GM12875 (cell line): ENCODE data around the gene KCNC1.

Source experiments
- H3K4me3 ChIP-seq: one replicate; pipeline ENCODE4 v1.5.1; 2011; ENCODE audit warnings: low read depth, low read length, control low read depth
- TF ChIP-seq, protein P1 (sequence below): IDR thresholded peaks from 2 replicates; pipeline ENCODE4 v1.5.1; 2011; ENCODE audit warnings: low read depth, mild to moderate bottlenecking, control low read depth, inconsistent platforms, low read length, moderate library complexity, borderline replicate concordance; ENCODE audit not compliant: insufficient read depth

Gene KCNC1

DNA sequence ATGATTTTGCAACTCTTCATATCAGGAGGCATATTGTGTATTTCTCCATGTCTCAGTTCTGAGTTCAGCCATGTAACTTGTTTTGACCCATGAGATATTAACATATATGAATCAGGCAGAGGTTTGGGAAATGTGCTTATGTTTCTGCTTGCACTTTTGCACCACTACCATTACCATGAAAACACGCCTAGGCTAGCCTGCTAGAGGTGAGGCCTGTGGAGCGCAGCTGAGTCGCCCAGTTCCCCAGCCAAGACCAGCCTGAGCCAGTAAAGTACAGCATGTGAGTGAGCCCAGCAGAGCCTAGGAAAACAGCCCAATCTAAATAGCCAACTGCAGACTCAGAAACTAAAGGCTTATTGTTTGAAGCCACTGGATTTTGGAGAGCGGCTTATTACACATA is 33.6 kb upstream of the KCNC1 start:
- TF ChIP-seq, protein P1, sequence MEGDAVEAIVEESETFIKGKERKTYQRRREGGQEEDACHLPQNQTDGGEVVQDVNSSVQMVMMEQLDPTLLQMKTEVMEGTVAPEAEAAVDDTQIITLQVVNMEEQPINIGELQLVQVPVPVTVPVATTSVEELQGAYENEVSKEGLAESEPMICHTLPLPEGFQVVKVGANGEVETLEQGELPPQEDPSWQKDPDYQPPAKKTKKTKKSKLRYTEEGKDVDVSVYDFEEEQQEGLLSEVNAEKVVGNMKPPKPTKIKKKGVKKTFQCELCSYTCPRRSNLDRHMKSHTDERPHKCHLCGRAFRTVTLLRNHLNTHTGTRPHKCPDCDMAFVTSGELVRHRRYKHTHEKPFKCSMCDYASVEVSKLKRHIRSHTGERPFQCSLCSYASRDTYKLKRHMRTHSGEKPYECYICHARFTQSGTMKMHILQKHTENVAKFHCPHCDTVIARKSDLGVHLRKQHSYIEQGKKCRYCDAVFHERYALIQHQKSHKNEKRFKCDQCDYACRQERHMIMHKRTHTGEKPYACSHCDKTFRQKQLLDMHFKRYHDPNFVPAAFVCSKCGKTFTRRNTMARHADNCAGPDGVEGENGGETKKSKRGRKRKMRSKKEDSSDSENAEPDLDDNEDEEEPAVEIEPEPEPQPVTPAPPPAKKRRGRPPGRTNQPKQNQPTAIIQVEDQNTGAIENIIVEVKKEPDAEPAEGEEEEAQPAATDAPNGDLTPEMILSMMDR = no peak
- no peak overlapping the region for H3K4me3 ChIP-seq

DNA sequence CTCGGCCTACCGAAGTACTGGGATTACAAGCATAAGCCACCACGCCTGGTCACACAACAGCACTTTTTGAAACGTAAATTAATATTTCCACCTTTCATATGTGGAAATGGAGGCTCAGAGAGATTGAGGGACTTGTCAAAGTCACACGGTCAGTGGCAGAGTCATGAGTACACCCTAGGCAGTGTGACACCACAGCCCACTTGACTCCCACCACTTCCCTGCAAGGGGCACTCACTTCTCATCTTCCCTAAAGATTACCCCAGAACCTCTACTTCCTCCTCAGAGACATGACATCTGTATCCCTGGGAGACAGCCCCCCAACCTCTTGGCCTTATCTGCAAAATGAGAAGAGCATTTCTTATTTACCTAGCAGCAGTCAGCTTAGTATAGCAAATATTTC is 31.7 kb upstream of the KCNC1 start:
- H3K4me3 ChIP-seq = no peak overlapping the region
- TF ChIP-seq, protein P1 = no peak

DNA sequence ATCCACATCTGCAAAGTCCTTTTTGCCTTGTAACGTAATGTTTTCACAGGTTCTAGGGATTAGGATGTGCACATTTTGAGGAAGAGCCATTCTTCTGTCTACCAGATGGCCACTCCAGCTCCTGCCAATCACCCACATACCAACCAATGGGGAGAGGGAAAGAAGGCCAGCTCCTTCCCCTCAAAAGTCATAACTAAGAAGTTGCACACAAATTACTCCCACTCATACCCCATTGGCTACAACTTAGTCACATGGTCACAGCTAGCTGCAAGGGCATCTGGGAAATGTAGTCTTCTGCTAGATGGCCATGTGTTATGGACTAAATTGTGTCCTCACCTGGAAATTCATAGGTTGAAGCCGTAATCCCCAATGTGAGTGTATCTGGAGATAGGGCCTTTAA is 30.6 kb upstream of the KCNC1 start:
- H3K4me3 ChIP-seq = no peak overlapping the region
- TF ChIP-seq, protein P1 = no peak

DNA sequence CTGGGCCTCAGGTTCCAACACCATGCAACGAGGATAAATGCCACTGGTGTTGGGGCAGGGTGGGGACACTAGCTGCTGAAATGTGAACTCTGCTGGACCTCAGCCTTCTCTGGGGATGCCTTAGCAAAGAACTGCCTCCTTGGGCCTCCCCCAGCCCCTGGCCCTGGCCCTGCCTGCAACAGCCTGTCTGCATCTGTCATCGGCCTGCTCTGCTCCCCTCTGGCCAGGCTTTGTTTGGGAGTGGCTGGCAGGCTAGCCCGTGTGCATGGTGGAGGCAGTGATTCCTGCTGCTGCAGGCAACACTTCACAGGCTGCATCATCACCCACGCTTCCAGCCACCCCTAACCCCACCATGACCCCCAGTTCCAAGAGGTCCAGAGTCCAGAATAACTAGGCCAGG is 26.8 kb upstream of the KCNC1 start:
- no peak overlapping the region for H3K4me3 ChIP-seq
- TF ChIP-seq, protein P1 = no peak

DNA sequence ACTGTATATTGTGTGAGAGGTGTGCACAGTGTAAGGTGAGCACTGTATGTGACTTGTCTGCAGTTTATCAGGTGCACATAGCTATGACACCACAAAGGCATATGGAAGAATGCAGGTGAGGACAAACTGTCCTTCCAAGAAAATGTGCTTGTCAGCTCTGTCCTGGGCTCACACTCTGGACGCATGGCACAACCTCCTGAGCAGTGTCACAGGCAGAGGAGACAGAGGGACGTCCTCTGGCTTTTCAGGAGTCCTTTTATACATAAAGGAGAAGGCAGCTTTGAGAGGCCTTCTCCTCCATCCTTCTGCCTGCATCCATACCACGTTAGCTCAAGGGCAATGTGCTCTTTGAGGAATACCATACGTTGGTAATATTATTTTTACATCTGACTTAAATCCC is 22.7 kb upstream of the KCNC1 start:
- TF ChIP-seq, protein P1 = no peak
- H3K4me3 ChIP-seq = no peak overlapping the region

DNA sequence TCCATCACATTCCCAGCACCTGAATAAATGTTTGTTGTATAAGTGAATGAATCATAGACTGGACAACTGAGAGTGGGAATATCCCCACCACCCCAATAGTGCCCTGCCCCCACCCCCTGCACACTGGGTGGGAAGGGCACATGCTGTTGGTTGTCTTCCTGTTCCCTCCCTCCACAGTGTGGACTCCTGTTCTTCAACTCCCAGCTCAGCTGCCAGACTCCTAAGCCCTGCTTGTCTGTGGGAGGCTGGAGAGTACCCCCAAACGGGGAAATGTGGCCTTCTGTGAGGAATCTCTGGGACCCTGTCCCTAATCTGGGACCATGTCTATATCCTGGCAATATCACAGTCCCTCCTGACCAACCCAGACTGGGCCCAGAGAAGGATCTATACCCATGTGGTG is 20.7 kb upstream of the KCNC1 start:
- no peak overlapping the region for H3K4me3 ChIP-seq
- TF ChIP-seq, protein P1 = no peak

DNA sequence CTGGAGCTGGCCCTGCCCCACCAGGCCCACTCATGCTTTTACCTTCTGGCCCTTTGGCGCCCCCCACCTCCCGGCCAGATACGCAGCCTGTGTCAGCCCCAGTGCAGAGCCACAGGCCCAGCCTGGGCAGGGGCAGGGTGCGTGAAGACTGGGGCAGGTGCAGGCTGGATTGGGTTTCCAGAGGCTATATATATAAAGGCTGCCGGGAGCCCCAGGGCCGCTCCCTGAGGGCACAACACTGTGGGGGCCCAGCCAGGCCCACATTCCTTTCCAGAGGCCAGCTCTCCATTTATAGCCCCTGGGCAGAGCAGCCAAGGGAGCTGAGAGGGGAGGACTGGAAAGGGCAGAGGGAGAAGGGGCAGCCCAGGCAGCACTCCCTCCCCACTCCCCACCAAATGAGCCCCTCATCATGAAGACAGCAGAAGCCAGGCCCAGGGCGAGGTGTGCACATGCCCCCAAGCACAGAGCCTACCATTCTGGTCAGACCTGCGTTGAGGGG is 20.2 kb upstream of the KCNC1 start:
- TF ChIP-seq, protein P1 = no peak
- H3K4me3 ChIP-seq = no peak overlapping the region
